GM13976 (cell line): ENCODE results near the gene TMEM14C.

Source experiments
- DNase-seq: peaks from one replicate; pipeline ENCODE4 v3.0.0; 2012; ENCODE audit warnings: low spot score
- CTCF ChIP-seq: IDR thresholded peaks from 2 replicates; pipeline ENCODE4 v1.5.1; 2012; ENCODE audit warnings: borderline replicate concordance, mild to moderate bottlenecking; ENCODE audit not compliant: insufficient read depth; ENCODE audit errors: extremely low read depth, missing control alignments, control extremely low read depth
- in situ Hi-C: fragments of 300-500 bp; cut with MboI; formaldehyde crosslinking; loops from one replicate; pipeline ENCODE4 v1.12.0; 2022; ENCODE audit warnings: low sequenced_read_pairs, mixed read lengths, inconsistent platforms; ENCODE audit not compliant: unreplicated experiment

TMEM14C gene

DNA sequence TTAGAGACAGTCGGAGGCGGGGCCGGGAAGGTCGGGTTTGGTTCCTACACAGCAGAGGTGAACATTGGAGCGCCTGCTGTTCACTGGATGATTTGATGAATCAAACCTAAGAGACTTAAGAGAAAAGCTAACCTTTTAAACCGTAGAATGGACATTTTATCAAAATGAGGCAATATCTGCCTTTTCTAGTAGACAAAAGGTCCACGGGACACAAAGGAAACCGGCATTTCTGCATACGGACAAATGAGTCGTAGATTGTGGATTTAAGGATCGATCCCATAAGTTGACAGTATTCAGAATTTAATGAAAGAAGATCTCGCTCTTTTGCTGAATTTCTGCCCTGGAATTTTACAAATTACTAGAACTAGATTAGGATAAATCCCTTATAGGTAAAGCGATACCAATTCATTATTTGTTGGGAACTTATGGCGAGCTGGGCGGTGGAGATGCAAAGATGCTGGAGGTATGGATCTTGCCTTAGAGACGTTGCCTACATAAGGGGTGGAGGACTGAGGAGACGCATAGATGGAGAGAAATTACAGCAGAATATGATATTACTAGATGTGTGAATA lies 27.7 kb upstream of the TMEM14C start:
- no peak for DNase-seq
- in situ Hi-C loops, result no loop called here
- TF ChIP-seq CTCF, result no peak

DNA sequence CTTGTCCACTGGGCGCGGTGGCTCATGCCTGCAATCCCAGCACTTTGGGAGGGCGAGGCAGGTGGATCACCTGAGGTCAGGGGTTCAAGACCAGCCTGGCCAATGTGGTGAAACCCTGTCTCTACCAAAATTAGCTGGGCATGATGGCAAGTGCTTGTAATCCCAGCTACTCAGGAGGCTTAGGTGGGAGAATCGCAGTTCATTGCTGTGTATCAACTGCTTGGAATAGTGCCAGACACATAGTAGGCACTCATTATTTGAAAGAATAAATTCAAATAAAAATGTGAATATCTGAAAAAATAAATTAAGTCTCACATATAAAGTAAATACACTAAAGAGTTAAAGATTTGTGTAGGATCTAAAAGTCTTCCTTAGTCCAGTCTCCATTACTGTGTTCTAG lies 26.2 kb upstream of the TMEM14C start:
- in situ Hi-C loops, result no loop called here
- no peak for DNase-seq
- TF ChIP-seq CTCF, result no peak

DNA sequence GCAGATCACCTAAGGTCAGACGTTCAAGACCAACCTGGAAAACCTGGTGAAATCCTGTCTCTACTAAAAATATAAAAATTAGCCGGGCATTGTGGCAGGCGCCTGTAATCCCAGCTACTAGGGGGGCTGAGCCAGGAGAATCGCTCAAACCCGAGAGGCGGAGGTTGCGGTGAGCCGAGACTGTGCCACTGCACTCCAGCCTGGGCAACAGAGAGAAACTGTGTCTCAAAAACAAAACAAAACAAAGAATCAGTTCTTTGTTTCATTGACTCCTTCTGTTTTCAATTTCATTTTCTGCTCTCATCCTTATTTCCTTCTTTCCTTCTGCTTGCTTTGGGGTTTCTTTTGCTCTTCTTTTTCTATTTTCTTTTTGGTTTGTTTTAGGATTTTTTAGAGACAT lies 8.9 kb upstream of the TMEM14C start:
- in situ Hi-C loops, result no loop called here
- DNase-seq, result no peak
- TF ChIP-seq CTCF, result no peak

DNA sequence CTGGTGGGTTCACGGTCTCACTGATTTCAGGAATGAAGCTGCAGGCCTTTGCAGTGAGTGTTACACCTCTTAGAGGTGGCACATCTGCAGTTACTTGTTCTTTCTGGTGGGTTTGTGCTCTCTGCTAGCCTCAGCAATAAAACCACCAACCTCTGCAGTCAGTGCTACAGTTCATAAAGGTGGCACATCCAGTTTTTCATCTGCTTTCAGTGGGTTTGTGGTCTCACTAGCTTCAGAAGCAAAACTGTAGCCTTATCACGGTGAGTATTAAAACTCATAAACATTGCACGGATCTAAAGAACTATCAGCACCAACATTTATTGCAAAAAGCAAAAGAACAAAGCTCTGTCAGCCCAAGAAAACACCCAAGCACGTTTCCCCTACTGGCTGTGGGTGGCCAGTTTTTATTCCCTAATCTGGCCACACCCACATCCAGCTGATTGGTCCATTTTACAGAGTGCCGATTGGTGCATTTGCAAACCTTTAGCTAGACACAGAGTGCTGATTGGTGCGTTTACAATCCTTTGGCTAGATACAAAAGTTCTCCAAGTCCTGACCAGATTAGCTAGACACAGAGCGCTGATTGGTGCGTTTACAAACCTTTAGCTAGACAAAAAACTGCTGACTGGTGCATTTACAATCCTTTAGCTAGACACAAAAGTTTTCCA lies 3.4 kb upstream of the TMEM14C start:
- DNase-seq, result no peak
- TF ChIP-seq CTCF, result no peak
- in situ Hi-C loops, result no loop called here

DNA sequence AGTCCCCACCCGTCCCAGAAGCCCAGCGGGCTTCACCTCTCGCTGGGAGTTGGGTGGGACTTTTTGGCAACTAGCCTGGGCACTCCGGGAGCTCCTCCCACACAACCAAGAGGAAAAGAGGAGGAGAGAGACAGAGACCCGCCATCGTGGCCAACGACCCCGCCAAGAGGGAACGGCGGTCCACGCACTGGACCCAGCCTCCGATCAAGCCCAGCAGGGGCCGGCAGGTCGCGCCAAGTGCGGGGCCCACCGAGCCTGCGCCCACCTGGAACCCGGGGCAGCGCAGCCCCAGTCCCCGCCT lies 3.0 kb upstream of the TMEM14C start:
- no peak for DNase-seq
- TF ChIP-seq CTCF, result no peak
- in situ Hi-C loops, result no loop called here

GRCh38 chr6:10720265-10720959 lies 2.5 kb upstream of the TMEM14C start:
- peak; percentile 46 for DNase-seq
- TF ChIP-seq CTCF, result no peak
- in situ Hi-C loops, result no loop called here
